Trophoblast cell (in vitro differentiated cells and primary cell): ENCODE data around the gene SLC39A9.

Source experiments
- DNase-seq, 2 donors: peaks; one replicate each; pipeline ENCODE4 v3.0.0-alpha.2; 2016
- H2AFZ ChIP-seq: 2 replicates; pipeline ENCODE4 v1.6.1; 2013; ENCODE audit warnings: low read length, moderate library complexity, mild to moderate bottlenecking; ENCODE audit not compliant: insufficient read depth, poor library complexity
- H2AK5ac ChIP-seq: 2 replicates; pipeline ENCODE4 v1.6.1; 2013; ENCODE audit warnings: mild to moderate bottlenecking, low read length
- H2BK120ac ChIP-seq: 2 replicates; pipeline ENCODE4 v1.6.1; 2013; ENCODE audit warnings: low read length, mild to moderate bottlenecking, moderate library complexity; ENCODE audit not compliant: insufficient read depth, poor library complexity
- H2BK12ac ChIP-seq: 2 replicates; pipeline ENCODE4 v1.6.1; 2013; ENCODE audit warnings: mild to moderate bottlenecking, low read length, moderate library complexity
- H2BK5ac ChIP-seq: 2 replicates; pipeline ENCODE4 v1.6.1; 2013; ENCODE audit warnings: low read length, low read depth, moderate library complexity, mild to moderate bottlenecking; ENCODE audit not compliant: poor library complexity
- H3K14ac ChIP-seq: 2 replicates; pipeline ENCODE4 v1.6.1; 2013; ENCODE audit warnings: mild to moderate bottlenecking, low read length
- H3K18ac ChIP-seq: 2 replicates; pipeline ENCODE4 v1.6.1; 2013; ENCODE audit warnings: mild to moderate bottlenecking, low read length
- H3K23ac ChIP-seq: 2 replicates; pipeline ENCODE4 v1.6.1; 2013; ENCODE audit warnings: low read length
- H3K27ac ChIP-seq: 2 replicates; pipeline ENCODE4 v1.5.1; 2013; ENCODE audit warnings: low read depth, mild to moderate bottlenecking, inconsistent platforms, low read length, moderate library complexity
- H3K27me3 ChIP-seq: 2 replicates; pipeline ENCODE4 v1.6.1; 2013; ENCODE audit warnings: inconsistent platforms, mild to moderate bottlenecking, low read length, moderate library complexity; ENCODE audit not compliant: insufficient read depth
- H3K36me3 ChIP-seq, 2 experiments: 1 replicate in 1 of 2; 2 replicates in 1 of 2; pipeline ENCODE4 v1.6.1; 2013; ENCODE audit warnings: low read length in 2 of 2, mild to moderate bottlenecking in 2 of 2, moderate library complexity in 1 of 2; ENCODE audit not compliant: insufficient read depth in 2 of 2, control insufficient read depth in 1 of 2
- H3K4ac ChIP-seq: 2 replicates; pipeline ENCODE4 v1.6.1; 2013; ENCODE audit warnings: low read depth, mild to moderate bottlenecking, low read length, moderate library complexity
- H3K4me1 ChIP-seq, 2 experiments: 1 replicate in 1 of 2; 2 replicates in 1 of 2; pipeline ENCODE4 v1.6.1; 2013; ENCODE audit warnings: low read length in 2 of 2, mild to moderate bottlenecking in 2 of 2, moderate library complexity in 1 of 2; ENCODE audit not compliant: insufficient read depth in 2 of 2, control insufficient read depth in 1 of 2
- H3K4me2 ChIP-seq: 2 replicates; pipeline ENCODE4 v1.6.1; 2013; ENCODE audit warnings: inconsistent platforms, mild to moderate bottlenecking, low read length, moderate library complexity
- H3K4me3 ChIP-seq: 2 replicates; pipeline ENCODE4 v1.5.1; 2013; ENCODE audit warnings: mild to moderate bottlenecking, low read depth, low read length, inconsistent platforms
- H3K79me1 ChIP-seq: one replicate; pipeline ENCODE4 v1.6.1; 2013; ENCODE audit warnings: low read length
- H3K79me2 ChIP-seq: 2 replicates; pipeline ENCODE4 v1.6.1; 2013; ENCODE audit warnings: low read length, mild to moderate bottlenecking; ENCODE audit not compliant: control insufficient read depth, insufficient read depth, poor library complexity
- H3K9ac ChIP-seq: 2 replicates; pipeline ENCODE4 v1.6.1; 2013; ENCODE audit warnings: mild to moderate bottlenecking, low read length
- H3K9me3 ChIP-seq: 2 replicates; pipeline ENCODE4 v1.6.1; 2013; ENCODE audit warnings: low read depth, mild to moderate bottlenecking, control low read depth, inconsistent platforms, low read length; ENCODE audit not compliant: insufficient read depth
- H4K12ac ChIP-seq: 2 replicates; pipeline ENCODE4 v1.6.1; 2013; ENCODE audit warnings: low read depth, mild to moderate bottlenecking, low read length, moderate library complexity
- H4K8ac ChIP-seq: 2 replicates; pipeline ENCODE4 v1.6.1; 2013; ENCODE audit warnings: low read depth, mild to moderate bottlenecking, low read length, moderate library complexity
- H4K91ac ChIP-seq: one replicate; pipeline ENCODE4 v1.6.1; 2013; ENCODE audit warnings: low read depth, mild to moderate bottlenecking, low read length, moderate library complexity
- WGBS: extraction: QIAGEN DNeasy Blood & Tissue Kit; methylation state at CpG from one replicate; pipeline ENCODE4 v1.1.7; 2013; ENCODE audit warnings: missing lambda C conversion rate; ENCODE audit not compliant: insufficient read length, insufficient coverage; ENCODE audit errors: extremely low coverage; 5-methylcytosine and 5-hydroxymethylcytosine counted together

The SLC39A9 gene

DNA sequence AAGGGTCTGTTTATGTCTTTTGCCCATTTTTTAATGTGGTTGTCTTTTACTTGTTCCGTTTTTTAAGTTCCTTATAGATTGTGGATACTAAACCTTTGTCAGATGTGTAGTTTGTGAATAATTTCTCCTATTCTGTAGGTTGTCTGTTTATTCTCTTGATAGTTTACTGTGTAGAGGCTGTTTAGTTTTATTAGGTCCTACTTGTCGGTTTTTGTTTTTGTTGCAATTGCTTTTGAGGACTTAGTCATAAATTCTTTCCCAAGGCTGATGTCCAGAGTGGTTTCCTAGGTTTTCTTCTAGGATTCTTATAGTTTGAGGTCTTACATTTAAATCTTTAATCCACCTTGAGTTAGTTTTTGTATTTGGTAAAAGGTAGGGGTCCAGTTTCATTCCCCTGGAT is 33.9 kb downstream of the SLC39A9 start:
- Histone ChIP-seq H3K27ac (no peak overlapping the region), H2BK12ac (no peak overlapping the region), H2BK5ac (no peak overlapping the region), H3K79me1 (no peaks in the 10 kb centered on the region), H3K9ac (no peak overlapping the region), H3K4me1 (no peaks in the 10 kb centered on the region), H3K79me2 (no peaks in the 10 kb centered on the region), H3K4me2 (no peak overlapping the region), H3K36me3 (no peaks in the 10 kb centered on the region), H3K23ac (no peak overlapping the region), H3K27me3 (no peaks in the 10 kb centered on the region), H3K4ac (no peak overlapping the region), H2AFZ (no peak overlapping the region), H3K4me3 (no peak overlapping the region), H2BK120ac (no peak overlapping the region), H4K12ac (no peak overlapping the region), H2AK5ac (no peak overlapping the region), H3K9me3 (no peaks in the 10 kb centered on the region), H3K18ac (no peak overlapping the region), H4K8ac (no peak overlapping the region), H4K91ac (no peak overlapping the region), H3K14ac (no peak overlapping the region)
- no CpG with 5 or more reads among the region's 2 CpGs for WGBS
- DNase-seq: no peak

- Histone ChIP-seq H3K4ac (no peak overlapping the region), H3K27me3 (no peaks in the 10 kb centered on the region), H4K8ac (no peak overlapping the region), H2BK5ac (no peak overlapping the region), H3K27ac (no peak overlapping the region), H3K18ac (no peak overlapping the region), H2AFZ (no peak overlapping the region), H3K36me3 (peaks cover 0 to 2% of the 10 kb centered on the region in 2 experiments), H3K14ac (no peak overlapping the region), H3K4me3 (no peak overlapping the region), H2BK120ac (no peak overlapping the region), H3K4me2 (no peak overlapping the region), H3K9ac (no peak overlapping the region), H3K9me3 (no peaks in the 10 kb centered on the region), H3K4me1 (peaks cover 0 to 4% of the 10 kb centered on the region in 2 experiments), H4K91ac (no peak overlapping the region), H2BK12ac (no peak overlapping the region), H3K79me1 (no peaks in the 10 kb centered on the region), H3K79me2 (no peaks in the 10 kb centered on the region), H2AK5ac (no peak overlapping the region), H3K23ac (no peak overlapping the region), H4K12ac (no peak overlapping the region)
- no CpG with 5 or more reads among the region's 12 CpGs for WGBS
- no peak for DNase-seq
Measured at GRCh38 chr14:69439521-69440270, 41.2 kb downstream of the SLC39A9 start.

- H3K79me1 ChIP-seq: no peaks in the 10 kb centered on the region
- no peak overlapping the region for H2BK120ac ChIP-seq
- H2AK5ac ChIP-seq: no peak overlapping the region
- H3K4me1 ChIP-seq: peaks cover 0 to 4% of the 10 kb centered on the region in 2 experiments
- H3K23ac ChIP-seq: no peak overlapping the region
- no CpG with 5 or more reads among the region's 5 CpGs for WGBS
- H4K8ac ChIP-seq: no peak overlapping the region
- H3K27me3 ChIP-seq: no peaks in the 10 kb centered on the region
- H3K27ac ChIP-seq: no peak overlapping the region
- H4K12ac ChIP-seq: no peak overlapping the region
- H3K4me3 ChIP-seq: no peak overlapping the region
- no peak overlapping the region for H2BK5ac ChIP-seq
- H3K79me2 ChIP-seq: no peaks in the 10 kb centered on the region
- H3K14ac ChIP-seq: no peak overlapping the region
- H3K4ac ChIP-seq: no peak overlapping the region
- no peak overlapping the region for H3K18ac ChIP-seq
- H3K9me3 ChIP-seq: no peaks in the 10 kb centered on the region
- H3K9ac ChIP-seq: no peak overlapping the region
- DNase-seq: no peak
- H3K36me3 ChIP-seq: peaks cover 0 to 2% of the 10 kb centered on the region in 2 experiments
- H3K4me2 ChIP-seq: no peak overlapping the region
- H2BK12ac ChIP-seq: no peak overlapping the region
- H4K91ac ChIP-seq: no peak overlapping the region
- no peak overlapping the region for H2AFZ ChIP-seq
Measured at GRCh38 chr14:69441948-69442347, 43.5 kb downstream of the SLC39A9 start.

- Histone ChIP-seq H3K14ac (no peak overlapping the region), H3K27ac (no peak overlapping the region), H4K91ac (no peak overlapping the region), H3K79me1 (no peaks in the 10 kb centered on the region), H2BK5ac (no peak overlapping the region), H3K4me1 (peaks cover 0 to 4% of the 10 kb centered on the region in 2 experiments), H4K12ac (no peak overlapping the region), H2BK12ac (no peak overlapping the region), H2AFZ (no peak overlapping the region), H3K4me3 (no peak overlapping the region), H4K8ac (no peak overlapping the region), H3K9ac (no peak overlapping the region), H3K18ac (no peak overlapping the region), H3K4me2 (no peak overlapping the region), H3K23ac (no peak overlapping the region), H2AK5ac (no peak overlapping the region), H3K79me2 (no peaks in the 10 kb centered on the region), H3K36me3 (peaks cover 0 to 2% of the 10 kb centered on the region in 2 experiments), H3K27me3 (no peaks in the 10 kb centered on the region), H2BK120ac (no peak overlapping the region), H3K9me3 (no peaks in the 10 kb centered on the region), H3K4ac (no peak overlapping the region)
- DNase-seq: no peak
- WGBS: no CpG with 5 or more reads among the region's 5 CpGs
Measured at GRCh38 chr14:69443296-69443805, 44.9 kb downstream of the SLC39A9 start.
